ENCODE data around the gene GPS2.
"Not testable (repeated sequence)": the region's sequence is repeated elsewhere in the genome, so short reads cannot be mapped to it uniquely, and the experiment has no call there.

Gene GPS2

DNA sequence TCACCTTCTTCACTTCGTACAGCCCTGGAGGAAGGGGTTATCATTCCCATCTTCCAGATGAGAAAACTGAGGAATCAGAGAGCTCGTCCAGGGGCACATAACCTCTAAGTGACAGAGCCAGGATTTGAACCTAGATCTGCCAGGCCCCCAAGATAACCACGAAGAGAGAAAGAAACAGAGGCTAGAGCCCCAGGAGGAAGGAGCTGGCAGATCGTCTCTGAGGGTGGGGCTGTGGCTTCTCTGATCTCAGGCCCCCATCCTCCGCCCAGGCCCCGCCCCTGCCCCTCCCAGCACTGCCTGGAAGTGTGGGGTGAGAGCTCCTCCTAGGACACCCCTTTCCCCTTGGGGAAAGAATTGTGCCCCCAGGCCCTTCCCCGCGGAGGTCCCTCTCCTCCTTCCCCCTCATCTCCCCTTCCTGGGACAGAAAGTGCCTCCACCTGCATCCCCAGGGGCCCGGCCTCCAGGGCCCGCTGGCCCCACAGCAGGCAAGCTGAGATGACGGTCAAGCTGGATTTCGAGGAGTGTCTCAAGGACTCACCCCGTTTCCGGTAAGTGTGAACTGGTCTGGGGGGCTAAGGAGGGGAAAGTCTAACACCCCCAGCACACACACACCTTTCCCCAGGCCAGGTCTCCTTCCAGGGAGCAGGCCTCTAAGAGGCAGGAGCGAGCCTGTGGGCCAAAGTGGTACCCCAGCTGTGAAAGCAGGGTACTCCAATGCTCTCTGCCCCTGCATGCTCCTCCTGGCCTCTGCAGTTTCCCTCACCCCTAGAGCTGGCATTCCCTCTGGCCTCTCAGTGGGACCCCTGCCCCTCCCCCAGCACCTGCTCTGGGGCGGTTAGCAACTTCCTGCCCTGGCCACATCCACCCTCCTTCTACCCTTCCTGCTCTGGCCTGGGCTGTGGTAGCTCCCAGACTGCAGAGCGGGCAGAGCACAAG, 21.3 kb upstream of the GPS2 start, which contains the start of gene ACAP1:
TSS of gene ACAP1 (plus strand) at position 290 of the 936 bp plus-strand sequence. CDS start at position 496, 206 bp downstream.
- no peak for DNase-seq

DNA sequence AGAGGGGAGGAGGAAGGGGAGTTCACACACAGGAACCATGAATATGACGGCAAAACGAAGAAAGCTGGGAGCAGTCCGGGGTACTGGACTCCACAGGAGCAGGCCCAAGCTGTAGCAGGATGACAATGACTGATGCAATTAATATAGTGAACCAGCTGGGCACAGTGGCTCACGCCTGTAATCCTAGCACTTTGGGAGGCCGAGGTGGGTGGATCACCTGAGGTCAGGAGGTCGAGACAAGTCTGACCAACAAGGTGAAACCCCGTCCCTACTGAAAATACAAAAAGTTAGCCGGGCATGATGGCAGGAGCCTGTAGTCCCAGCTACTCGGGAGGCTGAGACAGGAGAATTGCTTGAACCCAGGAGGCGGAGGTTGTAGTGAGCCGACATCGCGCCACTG, 20.6 kb upstream of the GPS2 start:
- not testable (repeated sequence) for DNase-seq

DNA sequence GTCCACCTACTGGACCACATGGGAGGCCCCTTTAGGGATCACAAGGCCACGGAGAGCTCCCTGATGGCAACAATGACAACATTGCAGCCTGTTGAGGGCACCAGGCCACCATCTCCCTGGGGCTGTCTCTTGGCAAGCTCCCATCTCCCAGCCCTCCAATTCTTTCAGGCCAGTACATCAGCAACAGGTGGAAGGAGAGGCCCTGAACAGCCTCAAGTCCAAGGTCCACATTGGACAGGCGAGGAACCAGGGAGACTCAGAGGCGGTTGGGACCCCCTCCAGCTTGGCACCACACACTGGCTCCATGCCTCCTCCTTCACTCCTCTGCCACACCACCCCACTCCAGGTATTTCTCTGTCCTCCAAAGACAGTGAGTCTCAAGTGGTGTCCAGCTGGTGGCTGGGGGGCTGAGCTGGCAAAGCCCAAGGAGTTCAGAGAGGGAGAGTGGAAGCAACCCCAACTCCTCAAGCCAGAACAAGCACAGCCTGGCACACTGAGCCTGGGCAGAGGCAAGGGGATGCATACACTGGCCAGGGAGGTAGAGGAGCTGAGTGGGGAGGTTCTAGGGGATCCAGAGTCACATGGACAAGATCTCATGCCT, 19.9 kb upstream of the GPS2 start:
- no peak for DNase-seq

DNA sequence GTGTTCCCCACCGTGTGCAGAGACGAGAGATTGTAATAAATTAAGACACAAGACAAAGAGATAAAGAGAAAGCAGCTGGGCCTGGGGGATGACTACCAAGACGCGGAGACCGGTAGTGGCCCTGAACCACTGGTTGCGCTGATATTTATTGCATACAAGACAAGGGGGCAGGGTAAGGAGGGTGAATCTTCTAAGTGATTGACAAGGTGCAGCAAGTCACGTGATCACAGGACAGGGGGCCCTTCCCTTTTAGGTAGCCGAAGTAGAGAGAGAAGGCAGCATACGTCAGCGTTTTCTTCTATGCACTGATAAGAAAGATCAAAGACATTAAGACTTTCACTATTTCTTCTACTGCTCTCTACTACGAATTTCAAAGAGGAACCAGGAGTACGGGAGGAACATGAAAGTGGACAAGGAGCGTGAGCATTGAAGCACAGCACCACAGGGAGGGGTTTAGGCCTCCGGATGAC, 17.5 kb upstream of the GPS2 start:
- DNase-seq = not testable (repeated sequence)

DNA sequence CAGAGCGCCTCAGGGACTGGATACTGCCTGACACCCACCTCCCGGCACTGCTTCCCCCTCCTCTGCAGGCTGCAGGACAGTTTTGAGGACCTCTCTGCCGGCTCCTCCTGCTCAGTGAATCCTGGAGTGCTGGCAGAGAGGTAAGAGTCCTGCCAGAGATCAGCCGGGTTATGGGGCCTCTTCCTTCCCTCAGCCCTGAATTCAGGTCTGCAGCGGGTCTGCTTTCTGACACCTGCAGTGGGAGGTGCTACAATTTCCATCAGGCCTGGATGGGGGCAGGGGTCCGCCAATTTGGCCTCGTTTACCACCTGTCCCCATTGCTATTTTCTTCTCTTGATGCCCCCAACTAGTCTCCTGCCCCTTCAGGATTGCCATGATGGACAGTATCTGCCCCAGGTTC, 17.0 kb upstream of the GPS2 start:
- no peak for DNase-seq

DNA sequence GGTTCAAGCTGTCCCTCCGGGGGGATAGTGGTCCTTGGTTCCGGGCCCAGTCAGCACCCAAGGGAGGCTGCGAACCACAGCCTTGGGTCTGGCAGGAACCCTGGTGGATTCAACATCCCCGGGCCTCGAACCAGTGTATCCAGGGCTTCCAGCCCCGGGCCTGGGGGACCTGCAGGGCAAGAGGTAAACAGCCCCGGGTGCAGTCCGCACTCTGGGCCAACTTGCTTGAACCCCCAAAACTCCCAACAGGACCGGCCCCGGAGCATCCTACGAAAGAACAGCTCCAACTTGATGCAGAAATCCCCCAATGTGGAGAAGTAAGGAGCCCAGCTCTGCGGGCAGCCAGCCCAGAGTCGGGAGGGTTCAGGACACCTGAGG, 15.5 kb upstream of the GPS2 start:
- DNase-seq = no peak

DNA sequence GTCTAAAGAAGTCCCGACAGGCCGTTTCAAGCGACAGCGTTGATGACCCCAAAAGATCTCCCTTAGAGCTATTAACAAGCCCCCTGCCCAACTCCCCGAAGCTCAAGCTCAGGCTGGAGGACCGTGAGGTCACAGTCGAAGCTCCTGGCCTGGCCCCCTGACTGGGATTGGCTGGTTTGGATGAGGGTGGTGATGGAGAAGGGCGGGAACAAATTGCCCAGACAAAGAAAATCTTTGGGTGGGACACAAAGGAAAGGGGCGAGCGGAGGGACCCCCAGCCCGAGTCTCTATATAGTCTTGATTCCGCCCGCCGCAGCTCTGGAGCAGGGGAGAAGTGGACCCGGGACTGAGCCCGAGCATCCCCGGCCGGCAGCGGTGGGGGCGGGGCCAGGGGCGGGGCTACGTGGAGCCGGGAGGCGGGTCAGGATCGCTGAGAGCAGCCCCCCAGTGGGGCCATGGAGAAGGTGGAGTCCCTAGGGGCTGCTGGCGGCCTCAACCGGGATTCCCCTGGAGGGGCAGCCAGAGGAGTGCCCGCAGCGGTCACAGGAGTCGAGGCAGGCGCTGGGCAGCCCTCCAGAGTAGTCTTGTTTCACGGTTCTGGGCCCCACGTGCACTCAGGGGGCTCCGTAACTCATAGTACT, 15.0 kb upstream of the GPS2 start:
- peak; percentile 69 to 78 for DNase-seq

DNA sequence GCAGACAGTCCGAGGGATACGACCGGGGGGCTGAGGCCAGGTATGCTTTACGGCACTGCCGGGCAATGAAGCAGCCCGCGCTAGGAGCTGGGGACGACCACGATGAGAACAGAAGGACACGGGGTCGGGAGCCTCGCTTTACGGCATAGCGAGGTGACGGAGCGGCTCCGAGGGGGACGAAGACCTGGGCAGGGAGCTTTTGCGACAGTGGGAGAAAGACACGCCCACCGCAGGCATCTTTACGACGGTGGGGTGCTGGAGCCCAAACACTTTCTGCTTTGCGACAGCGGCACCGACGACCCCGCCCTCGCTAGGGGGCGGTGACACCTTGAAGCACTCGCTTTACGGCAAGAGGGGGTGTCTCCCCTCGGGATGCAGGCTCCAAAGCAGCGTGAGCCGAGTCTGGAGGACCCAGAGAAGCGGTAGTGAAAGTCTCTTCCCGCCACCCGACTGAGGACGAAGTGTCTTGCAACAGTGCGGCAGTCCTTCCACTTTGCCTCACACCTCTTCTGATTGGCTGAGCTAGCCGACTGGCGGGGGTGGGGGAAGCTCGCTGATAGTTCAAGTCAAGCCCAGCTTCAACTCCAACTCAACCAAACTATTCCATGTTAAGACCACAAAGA, 14.3 kb upstream of the GPS2 start:
- DNase-seq = peak; percentile 96 to 100

DNA sequence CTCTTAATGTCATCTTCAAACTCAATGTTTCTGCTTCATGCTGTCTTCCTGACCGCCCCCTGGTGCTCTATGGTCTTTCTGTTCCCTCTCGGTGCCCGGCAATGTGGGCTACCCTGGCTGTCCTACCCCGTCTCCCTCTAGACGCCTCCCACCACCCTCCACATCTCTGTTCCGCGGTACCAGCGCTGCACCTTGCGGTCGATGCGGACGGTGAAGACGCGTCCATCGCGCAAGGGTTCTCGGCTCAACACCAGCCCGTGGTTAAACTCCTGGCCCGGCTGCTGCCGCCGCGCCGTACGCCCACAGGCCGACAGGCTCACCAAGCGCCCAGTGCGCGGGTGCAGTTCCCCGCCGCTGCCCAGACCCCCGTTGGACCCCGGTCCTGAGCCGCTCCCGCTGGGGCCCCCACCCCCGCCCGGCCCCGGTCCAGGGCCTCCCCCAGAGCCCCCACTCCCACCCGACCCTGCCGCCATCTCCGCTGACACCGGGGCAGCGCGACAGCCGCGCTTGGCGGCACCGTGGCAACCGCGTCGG, 13.7 kb upstream of the GPS2 start, which contains the start of gene NEURL4:
TSS of gene NEURL4 (minus strand) at position 496 of the 534 bp plus-strand sequence. CDS start at position 473, 23 bp downstream.
- no peak for DNase-seq

DNA sequence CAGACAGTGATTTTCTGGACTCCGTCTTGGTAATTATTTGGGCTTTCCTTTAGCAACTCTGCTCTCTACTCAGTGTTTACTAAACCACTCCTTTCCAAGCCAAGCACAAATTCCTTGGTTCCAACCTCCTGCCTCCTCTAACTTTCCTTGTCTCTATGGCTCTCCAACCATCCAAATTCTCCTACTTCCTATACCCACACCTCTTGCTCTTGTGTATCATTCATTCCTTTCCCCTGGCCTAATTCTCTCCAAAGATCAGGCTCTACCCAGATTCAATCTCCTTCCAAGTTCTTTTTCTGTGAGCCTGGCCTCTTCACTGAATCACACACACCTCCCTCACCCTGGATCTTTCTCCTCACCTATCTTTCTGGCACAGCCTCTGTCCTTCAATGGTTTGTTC, 12.8 kb upstream of the GPS2 start:
- DNase-seq = no peak

DNA sequence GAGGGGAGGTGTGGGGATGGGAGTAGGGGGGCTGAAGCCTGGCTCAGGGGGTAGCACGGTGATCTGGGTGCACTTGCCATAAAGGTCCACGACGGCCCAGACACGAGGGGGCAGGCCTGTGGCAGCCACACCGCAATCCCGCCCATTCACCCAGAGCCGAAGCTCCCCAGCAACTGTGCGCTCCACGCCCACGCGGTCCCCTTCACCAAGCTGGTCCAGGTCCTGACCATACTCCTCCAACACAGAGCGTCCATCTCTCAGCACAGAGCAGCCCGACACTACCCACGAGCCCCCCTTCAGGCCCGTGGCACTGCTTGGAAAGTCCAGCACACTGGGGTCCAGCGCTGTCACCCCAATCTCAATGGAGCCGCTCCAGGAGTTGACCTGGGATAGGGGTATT, 12.3 kb upstream of the GPS2 start:
- DNase-seq = no peak

DNA sequence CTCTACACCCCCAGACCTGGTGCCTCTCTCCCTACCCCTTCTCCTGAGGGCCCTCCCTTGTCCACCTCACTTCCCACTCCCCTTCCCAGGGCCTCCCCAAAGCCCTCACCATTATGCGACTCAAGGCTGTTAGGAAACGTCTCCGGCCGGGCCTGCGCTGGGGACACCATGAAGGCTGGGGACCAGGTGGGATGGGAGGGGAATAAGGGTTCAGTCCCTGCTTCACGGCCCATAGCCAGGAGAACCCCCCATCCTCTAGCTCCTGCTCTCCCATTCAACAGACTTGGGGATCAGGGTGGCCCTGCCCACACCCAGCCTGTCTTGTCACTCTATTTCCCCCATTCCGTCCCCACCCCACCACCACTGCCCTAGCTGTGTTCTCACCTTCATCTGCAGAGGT, 11.9 kb upstream of the GPS2 start:
- DNase-seq = no peak

DNA sequence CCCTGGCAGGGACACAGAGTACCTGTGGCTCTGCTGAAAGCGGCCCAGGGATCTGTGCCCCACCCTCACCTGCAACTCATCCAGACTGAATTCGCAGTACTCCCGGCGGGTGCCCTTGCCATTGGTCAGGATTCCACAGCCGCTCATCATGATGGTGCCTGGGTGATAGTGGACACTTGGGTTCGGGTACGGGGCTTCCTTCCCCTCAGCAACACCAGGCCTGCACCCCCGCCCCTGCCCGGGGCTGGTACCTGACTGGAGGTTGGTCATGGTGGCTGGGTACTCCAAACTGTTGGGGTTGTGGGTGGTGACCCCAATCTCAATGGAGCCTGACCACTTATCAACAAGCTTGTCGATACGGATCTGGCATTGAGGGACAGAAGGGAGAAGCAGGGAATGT, 11.0 kb upstream of the GPS2 start:
- DNase-seq = no peak

DNA sequence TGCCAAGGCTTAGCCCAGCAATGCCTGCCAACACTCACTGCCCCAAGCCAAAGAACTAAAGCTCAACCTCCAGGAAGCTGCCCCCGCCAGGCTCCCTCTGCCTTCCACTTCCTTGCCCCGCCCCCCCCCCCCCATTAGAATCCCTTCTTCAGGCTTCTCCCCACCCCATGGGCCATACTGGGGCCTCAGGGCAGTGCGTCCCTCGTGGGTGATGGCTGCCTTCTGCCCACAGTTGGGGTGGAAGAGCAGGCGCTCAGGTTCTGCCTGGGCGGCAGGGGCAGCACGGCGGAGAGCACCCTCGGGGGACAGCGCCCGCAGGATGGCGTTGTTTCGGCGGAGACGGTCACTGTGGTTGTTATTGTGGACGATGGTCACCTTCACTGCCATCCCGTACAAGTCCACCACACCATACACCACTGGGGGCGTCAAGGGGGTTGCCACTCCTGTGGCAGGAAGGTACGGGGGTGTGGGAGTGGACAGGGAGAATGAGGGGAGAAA, 9.9 kb upstream of the GPS2 start:
- no peak for DNase-seq

DNA sequence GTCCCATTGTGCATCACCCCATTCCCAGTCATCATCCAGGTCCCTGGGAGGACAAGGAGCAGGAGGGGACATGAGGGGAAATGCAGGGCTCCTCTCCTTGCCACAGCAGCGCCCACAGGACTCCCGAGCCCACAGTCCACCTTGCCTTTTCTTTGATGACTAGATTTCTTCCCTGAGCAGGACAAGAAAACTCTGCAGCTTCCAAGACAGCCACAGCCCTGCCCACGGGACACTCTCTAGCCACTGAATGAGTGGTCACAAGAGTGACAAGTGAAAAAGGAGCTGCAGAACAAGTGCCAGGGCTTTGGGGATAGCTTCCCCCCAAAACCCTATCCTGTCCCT, 9.2 kb upstream of the GPS2 start:
- no peak for DNase-seq

DNA sequence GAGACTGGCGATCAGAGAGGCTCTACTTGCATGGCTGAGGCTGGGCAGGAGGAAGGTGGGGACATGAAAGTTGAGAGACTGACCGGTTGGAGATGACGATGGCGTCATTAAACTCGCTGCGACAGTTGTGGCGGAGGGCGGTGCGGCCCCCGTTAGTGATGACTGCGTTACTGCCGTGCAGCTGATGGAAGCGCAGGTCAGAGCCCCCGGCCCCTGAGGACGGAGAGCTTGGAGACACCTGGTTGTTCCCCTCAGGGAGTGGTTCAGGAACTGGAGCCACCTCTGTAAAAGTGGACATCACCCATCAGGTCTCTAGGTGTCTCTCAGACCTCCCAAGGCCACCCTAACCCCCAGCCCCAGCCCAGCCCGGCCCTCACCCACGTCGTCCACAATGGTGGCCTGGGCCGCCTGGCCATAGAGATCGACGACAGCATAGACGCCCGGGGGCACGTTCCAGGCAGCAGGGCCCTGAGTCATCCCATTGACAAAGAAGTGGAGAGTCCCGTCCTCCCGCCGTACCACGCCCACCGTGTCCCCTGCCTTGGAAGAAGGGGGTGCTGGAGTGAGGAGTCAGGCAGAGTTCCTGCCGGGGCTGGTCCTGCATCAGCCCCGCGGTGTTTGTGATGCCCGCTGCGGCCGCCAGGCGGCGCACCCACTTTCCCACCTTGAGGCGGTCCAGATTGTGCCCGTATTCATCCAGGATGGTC, 8.7 kb upstream of the GPS2 start:
- DNase-seq = peak in 1 of 2 donors; percentile 8

DNA sequence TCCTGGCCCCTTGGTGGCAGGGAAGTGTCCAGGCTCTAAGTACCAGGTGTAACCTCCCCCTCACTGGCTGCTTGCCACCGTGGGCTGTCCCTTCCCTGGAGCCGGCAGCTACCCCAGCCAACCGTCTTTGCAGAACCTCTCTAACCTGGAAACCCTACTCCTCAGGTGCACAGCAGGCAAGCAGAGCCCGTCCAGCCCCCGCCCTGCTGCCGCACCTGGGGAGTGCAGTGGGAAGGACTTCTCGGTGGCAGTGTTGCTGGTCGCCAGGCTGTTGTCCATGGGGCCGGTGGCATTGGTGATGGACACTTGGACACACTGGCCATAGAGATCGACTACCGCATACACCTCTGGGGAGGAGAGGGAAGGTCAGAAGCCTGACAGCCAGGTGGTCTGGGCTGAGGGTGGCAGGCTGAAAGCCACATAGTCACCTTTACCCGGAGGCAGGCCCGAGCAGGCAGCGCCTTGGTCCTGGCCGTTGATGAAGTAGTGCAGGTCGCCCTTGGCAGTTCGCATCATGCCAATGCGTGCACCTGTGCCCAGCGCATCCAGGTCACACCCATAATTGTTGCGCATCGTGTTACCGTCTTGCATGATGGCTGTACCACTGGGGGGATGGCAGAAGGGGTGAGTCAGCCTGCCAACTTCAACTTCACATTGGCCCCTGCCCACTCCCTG, 7.5 kb upstream of the GPS2 start:
- DNase-seq = no peak

DNA sequence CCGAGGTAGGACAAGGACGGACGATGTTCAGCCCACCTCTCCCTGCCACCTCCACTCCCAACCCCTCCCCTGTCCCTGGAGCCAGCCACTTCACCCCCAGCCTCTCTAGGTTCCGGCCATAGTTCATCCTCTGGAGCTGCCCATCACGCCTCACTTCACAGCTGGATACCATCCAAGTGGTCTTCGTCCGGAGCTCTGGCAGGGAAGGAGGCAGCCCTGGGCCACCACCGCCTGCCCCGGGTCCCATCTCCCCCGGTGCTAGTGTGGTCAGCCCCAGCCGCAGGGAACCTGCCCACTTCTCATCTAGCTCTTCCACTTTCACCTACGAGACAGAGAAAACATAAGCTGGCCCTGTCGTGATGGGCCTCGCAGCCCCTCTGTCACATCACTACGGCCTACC, 6.3 kb upstream of the GPS2 start:
- DNase-seq = no peak

DNA sequence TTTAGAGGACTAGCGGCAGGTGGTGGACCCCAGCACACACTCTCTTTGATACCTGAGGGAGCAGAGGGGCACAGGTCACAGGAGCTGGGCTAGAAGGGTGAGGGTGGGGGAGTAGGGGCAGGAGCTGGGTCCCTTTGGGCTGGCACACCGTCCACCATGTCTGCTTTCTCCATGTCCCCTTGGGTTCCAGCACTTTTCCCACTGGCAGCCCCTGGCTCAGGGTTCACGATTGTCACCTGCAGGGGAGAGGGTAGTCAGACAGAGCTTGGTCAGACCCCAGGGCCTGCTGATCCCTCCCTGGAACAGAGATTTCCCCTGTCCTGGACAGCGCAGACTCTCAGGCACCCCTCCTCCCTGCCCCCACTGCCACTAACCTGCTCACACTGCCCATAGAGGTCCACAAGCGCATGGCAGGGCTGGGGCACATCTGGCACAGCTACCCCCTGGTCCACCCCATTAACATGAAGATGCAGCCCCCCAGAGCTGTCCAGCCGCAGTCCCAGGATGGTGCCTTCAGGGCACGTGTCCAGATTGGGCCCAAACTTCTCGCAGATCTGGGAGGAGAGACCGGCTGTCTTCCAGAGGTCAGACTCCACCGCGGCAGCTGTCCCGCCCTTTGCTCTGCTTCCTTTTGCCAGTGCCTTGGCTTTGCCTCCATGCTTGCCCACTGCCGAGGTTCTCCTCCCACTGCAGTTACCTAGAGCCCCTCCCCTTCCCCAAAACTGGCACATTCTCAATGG, 3.1 kb upstream of the GPS2 start:
- no peak for DNase-seq

DNA sequence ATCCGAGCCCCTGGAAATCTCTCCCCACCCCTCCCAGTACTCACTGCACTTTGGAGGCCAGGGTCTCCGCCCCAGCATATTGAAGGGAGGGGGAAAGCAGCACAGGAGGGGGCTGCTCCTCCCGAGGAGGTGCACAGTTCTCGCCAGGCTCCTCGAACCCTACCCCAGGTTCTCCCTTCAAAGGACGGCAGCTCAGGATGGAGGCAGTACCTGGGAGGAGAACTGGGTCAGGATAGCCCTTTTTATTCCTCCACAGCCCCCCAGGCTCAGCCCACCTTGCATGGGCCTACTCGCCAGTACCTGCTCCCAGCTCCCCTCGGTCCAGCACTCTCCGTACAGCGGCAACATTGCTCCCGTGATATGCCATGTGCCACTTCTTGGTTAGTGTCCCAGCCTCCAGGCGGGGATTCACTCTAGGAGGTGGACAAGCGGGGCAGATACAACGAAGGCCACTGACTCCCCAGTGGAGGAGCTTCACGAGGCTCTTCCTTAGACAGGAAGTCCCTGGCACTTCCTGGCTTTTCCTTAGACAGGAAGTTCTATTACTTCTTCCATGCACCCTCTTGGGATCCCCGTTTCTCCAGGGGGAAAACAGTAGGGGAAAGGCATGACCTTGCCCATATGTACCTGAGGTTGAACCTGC, 2.1 kb upstream of the GPS2 start:
- DNase-seq = no peak

Data from hippocampal formation (tissue), 2 donors.